ENCODE measurements around the gene NPAS3.
A peak's percentile ranks its signal among the peaks of the same experiment; 100 is the strongest.

The NPAS3 gene

GRCh38 chr14:33347796-33348195 lies 409.1 kb downstream of the NPAS3 start:
- no peak for DNase-seq

GRCh38 chr14:33348510-33348909 lies 409.8 kb downstream of the NPAS3 start:
- no peak for DNase-seq

GRCh38 chr14:33349871-33350270 lies 411.2 kb downstream of the NPAS3 start:
- peak; percentile 67 for DNase-seq

- peak; percentile 99 for DNase-seq
These were observed 411.8 kb downstream of the NPAS3 start for GRCh38 chr14:33350366-33350990.

GRCh38 chr14:33352821-33353220 lies 414.1 kb downstream of the NPAS3 start:
- no peak for DNase-seq

GRCh38 chr14:33356181-33356580 lies 417.5 kb downstream of the NPAS3 start:
- no peak for DNase-seq

GRCh38 chr14:33357225-33358010 lies 418.7 kb downstream of the NPAS3 start:
- no peak for DNase-seq

- DNase-seq: no peak
These were observed 420.7 kb downstream of the NPAS3 start for GRCh38 chr14:33359288-33359881.

GRCh38 chr14:33362934-33363333 lies 424.3 kb downstream of the NPAS3 start:
- no peak for DNase-seq

GRCh38 chr14:33363682-33364081 lies 425.0 kb downstream of the NPAS3 start:
- DNase-seq: no peak

GRCh38 chr14:33364466-33364865 lies 425.8 kb downstream of the NPAS3 start:
- no peak for DNase-seq

GRCh38 chr14:33369041-33369440 lies 430.4 kb downstream of the NPAS3 start:
- no peak for DNase-seq

- DNase-seq: no peak
These were observed 431.3 kb downstream of the NPAS3 start for GRCh38 chr14:33369972-33370371.

GRCh38 chr14:33370426-33370825 lies 431.7 kb downstream of the NPAS3 start:
- no peak for DNase-seq

- no peak for DNase-seq
These were observed 436.5 kb downstream of the NPAS3 start for GRCh38 chr14:33375196-33375595.

GRCh38 chr14:33375786-33376185 lies 437.1 kb downstream of the NPAS3 start:
- no peak for DNase-seq

GRCh38 chr14:33376510-33376909 lies 437.8 kb downstream of the NPAS3 start:
- no peak for DNase-seq

GRCh38 chr14:33377596-33378390 lies 439.1 kb downstream of the NPAS3 start:
- DNase-seq: no peak

GRCh38 chr14:33381717-33382116 lies 443.0 kb downstream of the NPAS3 start:
- no peak for DNase-seq

- no peak for DNase-seq
These were observed 447.5 kb downstream of the NPAS3 start for GRCh38 chr14:33386140-33386539.

GRCh38 chr14:33386781-33387180 lies 448.1 kb downstream of the NPAS3 start:
- DNase-seq: no peak

GRCh38 chr14:33390335-33390734 lies 451.7 kb downstream of the NPAS3 start:
- DNase-seq: no peak

GRCh38 chr14:33393231-33393894 lies 454.7 kb downstream of the NPAS3 start:
- no peak for DNase-seq

Data from NCI-H524 treated with DMSO at 0.1 percent for 48 hours (cell line).